ENCODE data around the gene PDZD11.
"Not testable (repeated sequence)": the region's sequence is repeated elsewhere in the genome, so short reads cannot be mapped to it uniquely, and the experiment has no call there.

PDZD11 gene

GRCh38 chrX:70289793-70290770 is at the start of gene PDZD11, which contains the start of gene KIF4A:
Gene PDZD11 (minus strand): TSS chrX:70289927. CDS start chrX:70289341, 586 bp downstream.
Gene KIF4A (plus strand): TSS chrX:70290104. CDS start chrX:70290459, 355 bp downstream.
- peak; percentile 84 for DNase-seq

- DNase-seq, result no peak
Measured at GRCh38 chrX:70338290-70338689, 48.6 kb upstream of the PDZD11 start.

- DNase-seq, result no peak
Measured at GRCh38 chrX:70336767-70337166, 47.0 kb upstream of the PDZD11 start.

GRCh38 chrX:70332600-70332999 is 42.9 kb upstream of the PDZD11 start:
- DNase-seq, result no peak

GRCh38 chrX:70331161-70331560 is 41.4 kb upstream of the PDZD11 start:
- DNase-seq, result no peak

- no peak for DNase-seq
Measured at GRCh38 chrX:70324326-70324725, 34.6 kb upstream of the PDZD11 start.

GRCh38 chrX:70323628-70324027 is 33.9 kb upstream of the PDZD11 start:
- DNase-seq, result not testable (repeated sequence)

- no peak for DNase-seq
Measured at GRCh38 chrX:70322784-70323183, 33.1 kb upstream of the PDZD11 start.

- DNase-seq, result no peak
Measured at GRCh38 chrX:70313503-70313902, 23.8 kb upstream of the PDZD11 start.

GRCh38 chrX:70301716-70302115 is 12.0 kb upstream of the PDZD11 start:
- no peak for DNase-seq

- DNase-seq, result no peak
Measured at GRCh38 chrX:70293621-70294020, 3.9 kb upstream of the PDZD11 start.

GRCh38 chrX:70292788-70293187 is 3.1 kb upstream of the PDZD11 start:
- no peak for DNase-seq

GRCh38 chrX:70289168-70289792 is 447 bp downstream of the PDZD11 start:
- DNase-seq, result no peak

GRCh38 chrX:70281951-70282350 is 7.8 kb downstream of the PDZD11 start, which contains the start of gene RAB41:
Gene RAB41 (plus strand): TSS chrX:70282172. CDS start chrX:70282218, 46 bp downstream.
- no peak for DNase-seq

- no peak for DNase-seq
Measured at GRCh38 chrX:70280573-70280972, 9.2 kb downstream of the PDZD11 start.

GRCh38 chrX:70279081-70279480 is 10.6 kb downstream of the PDZD11 start:
- no peak for DNase-seq

- not testable (repeated sequence) for DNase-seq
Measured at GRCh38 chrX:70274029-70274428, 15.7 kb downstream of the PDZD11 start.

- no peak for DNase-seq
Measured at GRCh38 chrX:70268034-70268433, 21.7 kb downstream of the PDZD11 start, which contains the start of gene ARR3. Gene ARR3 (plus strand): TSS chrX:70268334. CDS start chrX:70269386, 1,052 bp downstream.

GRCh38 chrX:70264784-70265183 is 24.9 kb downstream of the PDZD11 start:
- DNase-seq, result no peak

GRCh38 chrX:70262952-70263567 is 26.7 kb downstream of the PDZD11 start:
- peak; percentile 62 for DNase-seq

GRCh38 chrX:70260104-70260503 is 29.6 kb downstream of the PDZD11 start, which contains the start of gene P2RY4:
Gene P2RY4 (minus strand): TSS chrX:70260204. CDS start chrX:70259624, 580 bp downstream.
- DNase-seq, result no peak

GRCh38 chrX:70257423-70258288 is 32.1 kb downstream of the PDZD11 start:
- DNase-seq, result no peak

Measured in NCI-H345 (cell line).